GM19468 (cell line): ENCODE measurements around the gene RCAN1.
A peak's percentile ranks its signal among the peaks of the same experiment; 100 is the strongest.

ENCODE experiments used
- ATAC-seq: cut with Tn5 transposase; IDR thresholded peaks from one replicate; pipeline ENCODE4 v1.9.1; 2021; ENCODE audit warnings: mild to moderate bottlenecking, moderate library complexity, moderate number of reproducible peaks; ENCODE audit not compliant: unreplicated experiment; ENCODE audit errors: extremely low read depth

RCAN1 gene

GRCh38 chr21:34614628-34615486, at the start of gene RCAN1:
TSS of gene RCAN1 (minus strand) at chr21:34615113. CDS start at chr21:34615011, 102 bp downstream.
- ATAC-seq: peak; percentile 85

- ATAC-seq: no peak
Measured at GRCh38 chr21:34661848-34662247, 46.9 kb upstream of the RCAN1 start.

- ATAC-seq: no peak
Measured at GRCh38 chr21:34653522-34653921, 38.6 kb upstream of the RCAN1 start.

GRCh38 chr21:34651642-34652041, 36.7 kb upstream of the RCAN1 start:
- no peak for ATAC-seq

GRCh38 chr21:34650861-34651431, 36.0 kb upstream of the RCAN1 start:
- ATAC-seq: no peak

GRCh38 chr21:34649400-34649799, 34.5 kb upstream of the RCAN1 start:
- no peak for ATAC-seq

- ATAC-seq: no peak
Measured at GRCh38 chr21:34648739-34649297, 33.9 kb upstream of the RCAN1 start.

GRCh38 chr21:34647555-34647954, 32.6 kb upstream of the RCAN1 start:
- ATAC-seq: no peak

GRCh38 chr21:34644825-34645224, 29.9 kb upstream of the RCAN1 start:
- no peak for ATAC-seq

- no peak for ATAC-seq
Measured at GRCh38 chr21:34642211-34643075, 27.5 kb upstream of the RCAN1 start.

- no peak for ATAC-seq
Measured at GRCh38 chr21:34640858-34641257, 25.9 kb upstream of the RCAN1 start.

GRCh38 chr21:34639882-34640788, 25.2 kb upstream of the RCAN1 start:
- peak; percentile 31 for ATAC-seq

GRCh38 chr21:34639250-34639649, 24.3 kb upstream of the RCAN1 start:
- no peak for ATAC-seq

GRCh38 chr21:34636961-34637360, 22.0 kb upstream of the RCAN1 start:
- ATAC-seq: no peak

GRCh38 chr21:34635307-34635706, 20.4 kb upstream of the RCAN1 start:
- no peak for ATAC-seq

GRCh38 chr21:34632498-34632897, 17.6 kb upstream of the RCAN1 start:
- ATAC-seq: no peak

- peak; percentile 21 for ATAC-seq
Measured at GRCh38 chr21:34630536-34631143, 15.7 kb upstream of the RCAN1 start.

GRCh38 chr21:34626131-34626530, 11.2 kb upstream of the RCAN1 start:
- no peak for ATAC-seq

- no peak for ATAC-seq
Measured at GRCh38 chr21:34625030-34625593, 10.2 kb upstream of the RCAN1 start.
